Thoracic aorta (tissue), 2 donors: ENCODE results near the gene AHRR. TPM values are rescaled to one million over a fixed set of nuclear protein-coding genes. Genes with fewer than 3 reads are reported as not detected.

Experiments
- ATAC-seq: fragments of 150-250 bp; one replicate; pipeline ENCODE4 v1.8.0; 2017; ENCODE audit warnings: low read depth; ENCODE audit not compliant: insufficient number of reproducible peaks, low FRiP score
- DNase-seq: peaks from one replicate; pipeline ENCODE4 v3.0.0-alpha.2; 2020; ENCODE audit warnings: low spot score
- H3K27ac ChIP-seq, 2 donors: fragments of 200-600 bp; sonication (generic); 1 replicate in 1 of 2; 2 replicates in 1 of 2; pipeline ENCODE4 v1.5.1; 2016; ENCODE audit warnings: mild to moderate bottlenecking in 2 of 2, moderate library complexity in 2 of 2
- H3K27me3 ChIP-seq: fragments of 200-600 bp; sonication (generic); replicated peaks from 2 replicates; pipeline ENCODE4 v1.6.0; 2016; ENCODE audit warnings: mild to moderate bottlenecking; ENCODE audit not compliant: insufficient read depth
- H3K36me3 ChIP-seq: fragments of 200-600 bp; sonication (generic); one replicate; pipeline ENCODE4 v1.5.1; 2016
- H3K4me1 ChIP-seq, 2 donors: fragments of 200-600 bp; sonication (generic); 1 replicate in 1 of 2; 2 replicates in 1 of 2; pipeline versions ENCODE4 v1.5.1 to v1.6.0; 2016; ENCODE audit warnings: low read depth in 2 of 2, mild to moderate bottlenecking in 1 of 2; ENCODE audit not compliant: control insufficient read depth in 1 of 2
- H3K4me3 ChIP-seq: fragments of 200-600 bp; sonication (generic); 2 replicates; pipeline ENCODE4 v1.5.1; 2016; ENCODE audit warnings: mild to moderate bottlenecking
- H3K9me3 ChIP-seq: fragments of 200-600 bp; sonication (generic); 2 replicates; pipeline ENCODE4 v1.5.1; 2016
- total RNA-seq, 2 donors: library from RNA; depleted of rRNA; stranded (reverse); fragments of >200 nt; gene quantifications; one replicate each; pipeline versions ENCODE4 v1.1.0 to v1.2.3, GENCODE V29; 2016
- TF ChIP-seq, protein P1 (sequence below): fragments of 200-600 bp; sonication (generic); IDR thresholded peaks from one replicate; pipeline ENCODE4 v1.5.1; 2019; ENCODE audit warnings: antibody characterized with exemption

Gene AHRR
- total RNA-seq, 2 donors from 2014 or later: 0.85 to 3.1 TPM

DNA sequence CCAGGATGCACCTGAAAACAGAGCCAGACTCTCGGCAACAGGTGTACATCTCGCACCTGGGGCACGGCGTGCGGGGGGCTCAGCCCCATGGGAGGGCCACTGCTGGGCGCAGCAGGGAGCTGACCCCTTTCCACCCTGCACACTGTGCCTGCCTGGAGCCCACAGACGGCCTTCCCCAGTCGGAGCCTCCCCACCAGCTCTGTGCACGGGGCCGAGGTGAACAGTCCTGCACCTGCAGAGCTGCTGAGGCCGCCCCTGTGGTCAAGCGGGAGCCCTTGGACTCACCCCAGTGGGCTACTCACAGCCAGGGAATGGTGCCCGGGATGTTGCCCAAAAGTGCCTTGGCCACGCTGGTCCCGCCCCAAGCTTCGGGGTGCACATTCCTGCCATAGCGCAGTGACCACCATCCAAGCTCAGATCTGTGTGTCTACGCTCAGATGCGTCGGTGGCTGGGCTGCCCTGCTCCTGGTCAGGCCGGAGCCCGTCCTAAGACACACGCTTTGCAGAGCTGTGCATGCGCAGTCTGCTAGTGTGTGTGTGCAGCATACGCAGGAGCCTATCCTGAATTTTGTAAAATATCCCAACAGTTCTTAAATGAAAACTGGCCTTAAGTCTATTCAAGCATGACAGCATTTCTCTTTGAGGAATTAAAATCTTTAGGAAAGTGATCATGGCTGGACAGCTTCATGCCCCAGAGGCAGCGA lies 113.1 kb downstream of the AHRR start:
- H3K9me3 ChIP-seq: no peaks in the 10 kb centered on the region
- TF ChIP-seq, protein P1, sequence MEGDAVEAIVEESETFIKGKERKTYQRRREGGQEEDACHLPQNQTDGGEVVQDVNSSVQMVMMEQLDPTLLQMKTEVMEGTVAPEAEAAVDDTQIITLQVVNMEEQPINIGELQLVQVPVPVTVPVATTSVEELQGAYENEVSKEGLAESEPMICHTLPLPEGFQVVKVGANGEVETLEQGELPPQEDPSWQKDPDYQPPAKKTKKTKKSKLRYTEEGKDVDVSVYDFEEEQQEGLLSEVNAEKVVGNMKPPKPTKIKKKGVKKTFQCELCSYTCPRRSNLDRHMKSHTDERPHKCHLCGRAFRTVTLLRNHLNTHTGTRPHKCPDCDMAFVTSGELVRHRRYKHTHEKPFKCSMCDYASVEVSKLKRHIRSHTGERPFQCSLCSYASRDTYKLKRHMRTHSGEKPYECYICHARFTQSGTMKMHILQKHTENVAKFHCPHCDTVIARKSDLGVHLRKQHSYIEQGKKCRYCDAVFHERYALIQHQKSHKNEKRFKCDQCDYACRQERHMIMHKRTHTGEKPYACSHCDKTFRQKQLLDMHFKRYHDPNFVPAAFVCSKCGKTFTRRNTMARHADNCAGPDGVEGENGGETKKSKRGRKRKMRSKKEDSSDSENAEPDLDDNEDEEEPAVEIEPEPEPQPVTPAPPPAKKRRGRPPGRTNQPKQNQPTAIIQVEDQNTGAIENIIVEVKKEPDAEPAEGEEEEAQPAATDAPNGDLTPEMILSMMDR: no peak
- H3K4me1 ChIP-seq: no peaks in the 10 kb centered on the region
- H3K4me3 ChIP-seq: no peak overlapping the region
- no peaks in the 10 kb centered on the region for H3K36me3 ChIP-seq
- DNase-seq: no peak
- no peaks in the 10 kb centered on the region for H3K27me3 ChIP-seq
- no peak for ATAC-seq
- no peak overlapping the region for H3K27ac ChIP-seq

DNA sequence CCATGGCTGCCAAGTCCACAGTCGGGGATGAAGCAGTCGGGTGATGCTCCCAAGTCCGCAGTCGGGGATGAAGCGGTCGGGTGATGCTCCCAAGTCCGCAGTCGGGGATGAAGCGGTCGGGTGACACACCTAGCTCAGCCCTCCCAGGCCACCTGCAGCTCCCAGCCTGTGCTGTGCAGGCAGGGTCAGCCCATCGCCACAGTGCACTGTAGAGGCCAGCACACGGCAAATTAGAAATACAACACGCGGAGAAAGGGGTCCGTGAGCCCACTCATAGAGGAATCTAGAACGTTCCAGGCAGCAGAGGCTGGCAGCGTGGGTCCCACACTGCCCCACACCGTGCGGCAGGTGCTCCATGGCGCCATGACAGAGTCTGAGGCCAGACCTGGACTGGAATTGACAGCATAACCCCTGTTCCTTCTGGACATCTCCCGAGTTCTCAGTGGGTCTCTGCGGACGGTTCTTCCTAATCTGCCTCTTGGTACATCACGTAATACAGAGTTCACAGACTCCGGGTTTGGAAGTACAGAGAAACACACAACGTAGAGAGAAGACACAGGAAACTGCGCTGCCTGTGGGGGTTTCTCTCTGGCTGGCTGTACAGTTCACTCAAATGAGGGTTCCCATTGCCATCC lies 113.8 kb downstream of the AHRR start:
- DNase-seq: no peak
- no peaks in the 10 kb centered on the region for H3K9me3 ChIP-seq
- H3K27me3 ChIP-seq: no peaks in the 10 kb centered on the region

DNA sequence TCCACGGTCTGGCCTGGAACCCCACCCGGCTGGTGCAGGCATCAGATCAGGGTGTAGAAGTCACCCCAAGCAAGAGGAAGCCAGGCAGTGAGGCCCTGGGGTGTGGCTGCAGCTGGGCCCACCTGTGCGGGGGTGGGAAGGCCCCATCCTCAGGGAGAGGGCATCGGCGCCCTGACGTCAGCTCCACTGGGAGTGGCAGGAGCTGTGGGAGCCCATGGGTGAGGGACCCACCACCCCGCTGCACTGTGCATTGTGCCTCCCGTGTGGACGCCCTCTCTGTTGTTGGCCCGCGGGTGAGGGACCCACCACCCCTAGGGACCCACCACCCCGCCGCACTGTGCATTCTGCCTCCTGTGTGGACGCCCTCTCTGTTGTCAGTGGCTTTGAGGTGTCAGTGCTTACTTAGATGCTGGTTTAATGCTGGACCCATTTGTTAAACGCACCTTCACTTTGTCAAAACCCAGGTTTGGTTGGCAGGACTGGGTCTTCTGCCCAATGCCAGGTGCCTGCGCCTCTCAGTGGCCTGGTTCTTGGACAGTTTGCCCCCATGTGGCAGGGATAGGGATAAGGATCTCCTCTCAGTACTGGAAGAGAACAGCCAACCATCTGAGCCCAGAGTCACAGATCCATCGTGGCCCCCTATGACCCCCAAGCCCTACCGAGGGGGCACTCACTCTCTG lies 114.6 kb downstream of the AHRR start:
- no peaks in the 10 kb centered on the region for H3K27me3 ChIP-seq
- DNase-seq: no peak
- no peak for ATAC-seq
- no peaks in the 10 kb centered on the region for H3K9me3 ChIP-seq
- TF ChIP-seq, protein P1: no peak
- H3K4me1 ChIP-seq: no peaks in the 10 kb centered on the region
- H3K36me3 ChIP-seq: no peaks in the 10 kb centered on the region
- no peak overlapping the region for H3K4me3 ChIP-seq
- no peak overlapping the region for H3K27ac ChIP-seq

More for the DNA sequence above, 113.8 kb downstream of the AHRR start:
- Histone ChIP-seq H3K4me3 (no peak overlapping the region), H3K36me3 (no peaks in the 10 kb centered on the region), H3K27ac (no peak overlapping the region), H3K4me1 (no peaks in the 10 kb centered on the region)
- TF ChIP-seq, protein P1: no peak
- ATAC-seq: no peak

DNA sequence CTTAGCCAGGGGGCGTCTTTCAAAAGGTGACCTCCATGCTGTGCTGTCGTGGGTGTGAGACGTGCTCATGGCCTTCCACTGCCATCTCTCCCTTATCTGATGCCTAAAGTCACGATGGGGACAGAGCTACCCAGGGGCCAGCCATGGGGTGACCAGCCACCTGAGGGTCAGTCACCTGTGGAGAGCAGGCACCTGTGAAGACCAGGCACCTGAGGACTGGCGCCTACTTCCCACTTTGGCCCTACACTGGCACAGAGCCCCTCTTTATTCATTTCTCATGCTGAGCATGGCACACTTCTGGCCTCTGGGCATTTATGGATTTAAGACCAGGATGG lies 115.1 kb downstream of the AHRR start:
- DNase-seq (no peak), ATAC-seq (no peak)
- TF ChIP-seq, protein P1: no peak

DNA sequence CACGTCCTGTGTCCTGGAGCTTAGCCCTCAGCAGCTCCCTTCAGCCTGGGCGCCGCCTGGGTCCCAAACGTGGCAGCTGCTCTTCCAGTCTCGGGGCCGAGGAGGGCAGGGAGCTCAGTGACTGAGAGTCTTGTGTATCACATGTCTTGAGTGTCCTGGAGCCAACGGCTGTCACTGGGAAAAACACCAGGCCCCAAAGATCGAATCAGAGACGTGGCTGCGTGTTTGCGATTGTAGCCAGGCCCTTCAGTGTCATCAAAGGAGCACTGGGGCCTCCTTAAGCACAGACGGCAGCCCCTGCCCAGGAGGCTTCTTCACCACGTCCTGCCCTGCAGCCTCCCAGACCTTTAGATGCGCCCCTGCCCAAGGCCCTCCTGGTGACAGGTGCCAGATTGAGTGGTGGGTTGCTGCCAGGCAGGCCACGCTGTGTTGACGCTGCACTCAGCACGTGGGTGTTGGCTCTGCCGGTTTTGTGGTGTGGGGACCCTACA lies 115.8 kb downstream of the AHRR start:
- no peak for DNase-seq

More for the DNA sequence above, 115.1 kb downstream of the AHRR start:
- Histone ChIP-seq H3K36me3 (no peaks in the 10 kb centered on the region), H3K27me3 (no peaks in the 10 kb centered on the region), H3K9me3 (no peaks in the 10 kb centered on the region), H3K27ac (no peak overlapping the region), H3K4me3 (no peak overlapping the region), H3K4me1 (no peaks in the 10 kb centered on the region)

More for the DNA sequence above, 115.8 kb downstream of the AHRR start:
- no peak for ATAC-seq
- Histone ChIP-seq H3K27me3 (no peaks in the 10 kb centered on the region), H3K27ac (no peak overlapping the region), H3K4me1 (peaks cover 5% of the 10 kb centered on the region in 2 donors), H3K9me3 (no peaks in the 10 kb centered on the region), H3K4me3 (no peak overlapping the region), H3K36me3 (no peaks in the 10 kb centered on the region)
- TF ChIP-seq, protein P1: no peak
